ENCODE results near the gene CSNK2B.

DNA sequence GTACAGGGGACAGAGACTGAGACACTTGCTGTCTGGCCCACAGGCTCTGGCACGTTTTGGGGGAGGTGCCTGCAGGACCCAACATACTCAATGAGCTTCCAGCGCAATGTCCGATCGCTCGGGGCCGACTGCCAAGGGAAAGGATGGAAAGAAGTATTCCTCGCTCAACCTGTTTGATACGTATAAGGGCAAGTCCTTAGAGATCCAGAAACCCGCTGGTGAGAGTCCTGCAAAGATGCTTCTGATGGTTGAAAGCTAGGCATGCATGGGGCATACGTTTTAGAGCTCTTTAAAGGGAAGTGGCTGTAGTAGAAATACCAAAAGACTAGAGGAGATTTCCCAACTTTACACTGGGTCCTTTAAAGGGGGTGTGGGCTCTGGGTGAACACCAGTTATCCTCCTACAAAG, 43.2 kb upstream of the CSNK2B start:
- TF ChIP-seq, protein P1, sequence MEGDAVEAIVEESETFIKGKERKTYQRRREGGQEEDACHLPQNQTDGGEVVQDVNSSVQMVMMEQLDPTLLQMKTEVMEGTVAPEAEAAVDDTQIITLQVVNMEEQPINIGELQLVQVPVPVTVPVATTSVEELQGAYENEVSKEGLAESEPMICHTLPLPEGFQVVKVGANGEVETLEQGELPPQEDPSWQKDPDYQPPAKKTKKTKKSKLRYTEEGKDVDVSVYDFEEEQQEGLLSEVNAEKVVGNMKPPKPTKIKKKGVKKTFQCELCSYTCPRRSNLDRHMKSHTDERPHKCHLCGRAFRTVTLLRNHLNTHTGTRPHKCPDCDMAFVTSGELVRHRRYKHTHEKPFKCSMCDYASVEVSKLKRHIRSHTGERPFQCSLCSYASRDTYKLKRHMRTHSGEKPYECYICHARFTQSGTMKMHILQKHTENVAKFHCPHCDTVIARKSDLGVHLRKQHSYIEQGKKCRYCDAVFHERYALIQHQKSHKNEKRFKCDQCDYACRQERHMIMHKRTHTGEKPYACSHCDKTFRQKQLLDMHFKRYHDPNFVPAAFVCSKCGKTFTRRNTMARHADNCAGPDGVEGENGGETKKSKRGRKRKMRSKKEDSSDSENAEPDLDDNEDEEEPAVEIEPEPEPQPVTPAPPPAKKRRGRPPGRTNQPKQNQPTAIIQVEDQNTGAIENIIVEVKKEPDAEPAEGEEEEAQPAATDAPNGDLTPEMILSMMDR (conservative IDR thresholded peaks at IDR 0.05 in 1 of 2, IDR thresholded peaks at IDR 0.05 in 1 of 2; ENCODE audit: extremely low read depth in 1 of 2, insufficient read depth in 1 of 2, low read depth in 1 of 2, low read length in 2 of 2), result no peak
- TF ChIP-seq EZH2 (IDR thresholded peaks at IDR 0.05; ENCODE audit: borderline replicate concordance, low read length), result no peak
